OCI-LY7 (cell line): ENCODE data around the gene LRRC75A.

Source experiments
- EZH2phosphoT487 ChIP-seq: fragments of 200-600 bp; sonication (generic); IDR thresholded peaks from 2 replicates; pipeline ENCODE4 v1.6.1; 2018; ENCODE audit warnings: low read depth, borderline replicate concordance, mild to moderate bottlenecking, mixed run types, antibody characterized with exemption, low read length, moderate library complexity, mixed read lengths
- TF ChIP-seq, protein P1 (sequence below): fragments of 200-600 bp; sonication (generic); conservative IDR thresholded peaks from 2 replicates; pipeline ENCODE4 v1.5.1; 2014; ENCODE audit warnings: mild to moderate bottlenecking, antibody characterized with exemption, low read length, moderate library complexity, mixed read lengths

- TF ChIP-seq, protein P1, sequence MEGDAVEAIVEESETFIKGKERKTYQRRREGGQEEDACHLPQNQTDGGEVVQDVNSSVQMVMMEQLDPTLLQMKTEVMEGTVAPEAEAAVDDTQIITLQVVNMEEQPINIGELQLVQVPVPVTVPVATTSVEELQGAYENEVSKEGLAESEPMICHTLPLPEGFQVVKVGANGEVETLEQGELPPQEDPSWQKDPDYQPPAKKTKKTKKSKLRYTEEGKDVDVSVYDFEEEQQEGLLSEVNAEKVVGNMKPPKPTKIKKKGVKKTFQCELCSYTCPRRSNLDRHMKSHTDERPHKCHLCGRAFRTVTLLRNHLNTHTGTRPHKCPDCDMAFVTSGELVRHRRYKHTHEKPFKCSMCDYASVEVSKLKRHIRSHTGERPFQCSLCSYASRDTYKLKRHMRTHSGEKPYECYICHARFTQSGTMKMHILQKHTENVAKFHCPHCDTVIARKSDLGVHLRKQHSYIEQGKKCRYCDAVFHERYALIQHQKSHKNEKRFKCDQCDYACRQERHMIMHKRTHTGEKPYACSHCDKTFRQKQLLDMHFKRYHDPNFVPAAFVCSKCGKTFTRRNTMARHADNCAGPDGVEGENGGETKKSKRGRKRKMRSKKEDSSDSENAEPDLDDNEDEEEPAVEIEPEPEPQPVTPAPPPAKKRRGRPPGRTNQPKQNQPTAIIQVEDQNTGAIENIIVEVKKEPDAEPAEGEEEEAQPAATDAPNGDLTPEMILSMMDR: no peak; the same call in 1 of the 2 replicates
- TF ChIP-seq EZH2phosphoT487: no peak
Measured at GRCh38 chr17:16453493-16453851, 38.5 kb downstream of the LRRC75A start.
